Measurements from ENCODE around the gene SPRR2F. TPM values are rescaled to one million over a fixed set of nuclear protein-coding genes. Genes with fewer than 3 reads are reported as not detected.
"Not testable (repeated sequence)": the region's sequence is repeated elsewhere in the genome, so short reads cannot be mapped to it uniquely, and the experiment has no call there.

The SPRR2F gene
- total and polyA plus RNA-seq, 9 of the 15 experiments (the other 6 are each of a cell fraction or from before 2014, with no cell fraction given): 0.22 to 2.0 (median 0.41) TPM; not detected in 4

- POLR2A ChIA-PET; in situ Hi-C loops (cut with MboI); H3K36me3 ChIP-seq (ENCODE audit: control insufficient read depth, insufficient read depth, low read length); H3K79me2 ChIP-seq (ENCODE audit: control insufficient read depth, insufficient read depth, low read length); intact Hi-C loops (cut with micrococcal nuclease); H3K9ac ChIP-seq (ENCODE audit: insufficient read depth in 1 of 2, low read depth in 2 of 2, low read length in 2 of 2); H3K9me1 ChIP-seq (ENCODE audit: control insufficient read depth, insufficient read depth, low read length); CTCF ChIA-PET (ENCODE audit: low intra/inter-chr PET ratio); H3K27me3 ChIP-seq (ENCODE audit: control insufficient read depth in 2 of 2, insufficient read depth in 2 of 2, low read length in 2 of 2); H4K20me1 ChIP-seq (replicated peaks; ENCODE audit: control insufficient read depth, insufficient read depth, low read length); H2AFZ ChIP-seq (ENCODE audit: low read depth, low read length); FAIRE-seq; BruUV-seq (replicated peaks); H3K9me3 ChIP-seq (replicated peaks; ENCODE audit: control insufficient read depth, insufficient read depth, low read depth, low read length); H3K4me3 ChIP-seq; H3K27ac ChIP-seq (ENCODE audit: extremely low read depth, low read depth, low read length): not testable (repeated sequence)
- Histone ChIP-seq H3K4me2 (ENCODE audit: insufficient read depth, low read length) (peak overlapping the region; percentile 27), H3K4me1 (replicated peaks in 1 of 2; ENCODE audit: control insufficient read depth in 2 of 2, insufficient read depth in 2 of 2, low read length in 2 of 2) (peaks cover 0 to 14% of the 10 kb centered on the region in 2 experiments; a peak in 2 of 5 replicates)
- DNase-seq (ENCODE audit: extremely low read depth in 1 of 4, low spot score in 3 of 4) (peak in 1 of 4 experiments; percentile 28), ATAC-seq (peak; percentile 48)
- TF ChIP-seq CBFA2T3 (IDR thresholded peaks at IDR 0.05): peak; percentile 61
- peak; percentile 32; the same call in 1 of the 2 replicates for TF ChIP-seq TAL1 (IDR thresholded peaks at IDR 0.05)
- TF ChIP-seq CBFA2T2 (conservative IDR thresholded peaks at IDR 0.05): 0 out of 2 replicates have a peak, but pooled peaks have one; percentile 26
- peak; percentile 66 for TF ChIP-seq ARID1B (IDR thresholded peaks at IDR 0.05)
- TF ChIP-seq NCOR1 (IDR thresholded peaks at IDR 0.05): 0 out of 2 replicates have a peak, but pooled peaks have one; percentile 15
- TF ChIP-seq FOSL1 (tag; conservative IDR thresholded peaks at IDR 0.05): 0 out of 2 replicates have a peak, but pooled peaks have one; percentile 23
- 0 out of 2 replicates have a peak, but pooled peaks have one; percentile 18 for TF ChIP-seq DPF2 (IDR thresholded peaks at IDR 0.05)
Measured at GRCh38 chr1:153115264-153115663, 1.9 kb upstream of the SPRR2F start.

GRCh38 chr1:153112454-153112853 lies 862 bp downstream of the SPRR2F start:
- H3K27ac ChIP-seq (ENCODE audit: extremely low read depth, low read depth, low read length); H2AFZ ChIP-seq (ENCODE audit: low read depth, low read length); intact Hi-C loops (cut with micrococcal nuclease); POLR2A ChIA-PET; H3K9ac ChIP-seq (ENCODE audit: insufficient read depth in 1 of 2, low read depth in 2 of 2, low read length in 2 of 2); H3K79me2 ChIP-seq (ENCODE audit: control insufficient read depth, insufficient read depth, low read length); H3K9me1 ChIP-seq (ENCODE audit: control insufficient read depth, insufficient read depth, low read length); FAIRE-seq; H3K9me3 ChIP-seq (replicated peaks; ENCODE audit: control insufficient read depth, insufficient read depth, low read depth, low read length); H3K4me1 ChIP-seq (replicated peaks in 1 of 2; ENCODE audit: control insufficient read depth in 2 of 2, insufficient read depth in 2 of 2, low read length in 2 of 2); H3K4me2 ChIP-seq (ENCODE audit: insufficient read depth, low read length); BruUV-seq (replicated peaks); ATAC-seq; DNase-seq (ENCODE audit: extremely low read depth in 1 of 4, low spot score in 3 of 4); H4K20me1 ChIP-seq (replicated peaks; ENCODE audit: control insufficient read depth, insufficient read depth, low read length); H3K36me3 ChIP-seq (ENCODE audit: control insufficient read depth, insufficient read depth, low read length); H3K27me3 ChIP-seq (ENCODE audit: control insufficient read depth in 2 of 2, insufficient read depth in 2 of 2, low read length in 2 of 2); in situ Hi-C loops (cut with MboI); CTCF ChIA-PET (ENCODE audit: low intra/inter-chr PET ratio); H3K4me3 ChIP-seq: not testable (repeated sequence)
- WGBS (ENCODE audit: insufficient coverage, low coverage, missing lambda C conversion rate): 42% methylated on average over 5 of the region's 5 CpGs

Measured in K562 (cell line).